HG03045 (cell line): ENCODE results near the gene SHANK1.

Experiments
- ATAC-seq: cut with Tn5 transposase; IDR thresholded peaks from one replicate; pipeline ENCODE4 v1.9.1; 2021; ENCODE audit warnings: mild to moderate bottlenecking, moderate library complexity; ENCODE audit not compliant: unreplicated experiment

Gene SHANK1

DNA sequence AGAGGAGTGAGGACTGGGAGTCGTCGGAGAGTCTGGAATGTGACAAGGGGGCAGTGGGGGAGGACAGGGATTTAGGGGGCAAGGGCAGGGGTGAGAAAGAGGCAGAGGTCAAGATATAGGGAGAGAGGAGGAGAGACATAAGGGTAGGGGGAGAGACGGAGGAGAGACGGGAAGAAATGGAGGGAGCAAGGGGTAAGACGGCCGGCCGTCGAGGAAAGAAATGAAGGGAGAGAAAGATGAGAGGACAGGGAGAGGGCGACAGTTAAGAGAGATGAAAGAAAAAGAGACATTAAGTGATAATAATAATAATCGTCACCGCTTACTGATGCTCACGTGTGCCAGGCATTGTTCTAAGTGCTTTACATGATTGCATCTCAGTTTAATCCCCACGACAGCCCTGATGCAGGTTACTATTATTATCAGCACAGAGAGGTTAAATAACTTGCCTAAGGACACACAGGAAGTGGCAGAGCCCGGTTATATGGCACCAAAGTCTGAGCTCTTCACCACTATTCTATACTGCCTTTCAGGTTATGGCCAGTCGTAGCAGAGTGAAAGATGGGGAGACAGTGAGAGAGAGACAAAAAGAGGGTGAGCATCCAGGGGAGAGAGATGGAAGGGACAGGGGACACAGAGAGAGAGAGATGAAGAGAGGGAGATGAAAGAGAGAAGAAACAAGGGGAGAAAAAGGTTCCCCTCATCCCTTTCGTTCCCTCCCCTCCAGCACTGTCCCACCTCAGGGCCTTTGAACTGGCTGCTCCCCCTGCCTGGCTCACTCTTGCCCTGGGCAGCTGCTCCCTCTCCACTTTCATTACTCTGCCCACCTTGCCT is 56.7 kb downstream of the SHANK1 start:
- no peak for ATAC-seq

DNA sequence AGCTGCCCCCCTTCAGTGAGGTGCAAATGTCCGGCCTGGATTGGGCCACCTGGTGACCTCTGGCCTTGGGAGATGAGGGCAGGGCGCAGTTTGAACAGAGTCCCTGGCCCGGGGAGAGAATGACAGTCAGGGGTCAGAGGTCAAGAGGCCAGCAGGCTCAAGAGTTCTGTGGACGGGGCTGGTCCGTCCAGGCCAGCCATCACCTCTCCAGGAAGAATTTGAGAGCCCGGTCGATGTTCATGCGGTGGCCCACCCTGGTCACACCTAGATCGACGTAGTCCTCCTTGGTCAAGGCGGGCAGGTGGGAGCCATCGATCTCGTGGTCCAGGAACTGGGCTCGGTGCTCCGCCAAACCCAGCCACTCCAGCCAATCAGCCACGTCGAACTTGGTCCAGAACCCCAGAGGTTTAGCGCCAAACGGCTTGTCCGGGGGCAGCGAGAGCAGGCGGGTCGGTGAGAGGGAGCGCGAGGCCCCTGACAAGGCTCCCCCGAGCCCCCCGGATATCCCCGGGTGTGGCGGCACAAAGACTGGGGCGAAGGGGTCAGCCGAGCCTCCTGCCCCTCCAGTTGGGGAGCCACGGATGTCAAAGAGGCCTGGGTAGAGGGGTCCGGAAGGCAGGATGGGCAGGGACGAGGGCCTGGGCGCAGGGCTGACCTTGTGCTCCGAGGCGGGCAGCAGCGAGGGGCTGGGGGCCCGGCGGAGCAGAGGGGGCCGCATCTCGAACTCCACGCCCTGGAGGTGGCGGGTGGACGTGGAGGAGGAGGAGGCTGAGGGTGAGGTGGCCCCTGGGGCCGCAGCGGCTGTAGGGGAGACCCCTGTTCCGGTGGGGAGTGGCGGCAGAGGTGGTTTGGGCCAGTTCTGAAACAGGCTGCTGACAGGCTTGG is 57.6 kb downstream of the SHANK1 start:
- ATAC-seq, result no peak

- no peak for ATAC-seq
These were observed 58.6 kb downstream of the SHANK1 start for GRCh38 chr19:50661023-50661422.

DNA sequence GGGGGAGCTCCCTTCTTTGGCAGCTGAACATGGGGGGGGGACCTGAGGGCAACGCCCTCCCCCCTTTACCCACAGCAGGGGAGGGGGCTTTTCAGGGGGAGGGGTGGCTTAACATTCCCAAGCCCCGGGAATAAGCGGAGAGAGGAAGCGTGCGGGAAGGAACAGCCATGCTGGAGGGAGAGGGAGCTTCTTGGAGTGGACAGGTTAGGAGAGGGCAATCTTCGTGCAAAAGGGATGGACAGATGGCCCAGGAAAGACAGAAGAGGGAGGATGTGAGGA is 59.6 kb downstream of the SHANK1 start:
- ATAC-seq, result no peak

DNA sequence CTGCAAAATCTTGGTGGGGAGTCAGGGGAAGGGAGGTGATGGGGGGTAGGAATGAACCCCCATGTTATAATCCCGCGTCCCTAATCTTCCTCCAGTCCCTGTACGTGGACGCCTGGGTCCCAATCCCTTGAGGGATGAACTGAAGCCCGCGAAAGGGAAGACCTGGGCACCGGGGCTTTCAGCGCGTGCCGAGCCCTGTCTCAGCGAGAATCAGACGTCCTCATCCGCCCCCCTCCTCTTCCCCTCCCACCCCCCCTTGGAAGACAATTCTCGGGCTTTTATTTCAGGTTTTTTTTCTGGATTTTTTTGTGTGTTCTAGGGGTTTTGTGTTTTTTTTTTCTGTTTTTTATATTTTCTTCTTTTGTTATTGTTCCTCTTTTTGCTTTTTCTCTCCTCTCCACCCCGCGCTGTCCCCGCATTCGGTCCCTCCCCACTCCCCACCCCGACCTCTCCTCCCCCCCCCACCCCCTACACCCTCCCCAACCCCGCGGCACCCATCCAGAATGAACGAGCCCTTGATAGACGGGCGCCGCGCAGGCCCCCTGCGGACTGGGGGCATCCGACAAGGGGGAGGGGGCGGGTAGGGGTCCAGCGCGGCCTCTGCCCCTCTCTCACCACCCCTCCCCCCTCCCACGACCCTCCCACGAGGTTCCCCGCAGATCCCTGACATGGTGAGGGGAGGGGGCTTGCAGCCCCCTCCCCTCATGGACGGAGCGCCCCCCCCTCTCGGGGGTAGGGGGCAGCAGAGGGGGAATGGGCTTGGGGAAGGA is 60.1 kb downstream of the SHANK1 start:
- ATAC-seq, result no peak

DNA sequence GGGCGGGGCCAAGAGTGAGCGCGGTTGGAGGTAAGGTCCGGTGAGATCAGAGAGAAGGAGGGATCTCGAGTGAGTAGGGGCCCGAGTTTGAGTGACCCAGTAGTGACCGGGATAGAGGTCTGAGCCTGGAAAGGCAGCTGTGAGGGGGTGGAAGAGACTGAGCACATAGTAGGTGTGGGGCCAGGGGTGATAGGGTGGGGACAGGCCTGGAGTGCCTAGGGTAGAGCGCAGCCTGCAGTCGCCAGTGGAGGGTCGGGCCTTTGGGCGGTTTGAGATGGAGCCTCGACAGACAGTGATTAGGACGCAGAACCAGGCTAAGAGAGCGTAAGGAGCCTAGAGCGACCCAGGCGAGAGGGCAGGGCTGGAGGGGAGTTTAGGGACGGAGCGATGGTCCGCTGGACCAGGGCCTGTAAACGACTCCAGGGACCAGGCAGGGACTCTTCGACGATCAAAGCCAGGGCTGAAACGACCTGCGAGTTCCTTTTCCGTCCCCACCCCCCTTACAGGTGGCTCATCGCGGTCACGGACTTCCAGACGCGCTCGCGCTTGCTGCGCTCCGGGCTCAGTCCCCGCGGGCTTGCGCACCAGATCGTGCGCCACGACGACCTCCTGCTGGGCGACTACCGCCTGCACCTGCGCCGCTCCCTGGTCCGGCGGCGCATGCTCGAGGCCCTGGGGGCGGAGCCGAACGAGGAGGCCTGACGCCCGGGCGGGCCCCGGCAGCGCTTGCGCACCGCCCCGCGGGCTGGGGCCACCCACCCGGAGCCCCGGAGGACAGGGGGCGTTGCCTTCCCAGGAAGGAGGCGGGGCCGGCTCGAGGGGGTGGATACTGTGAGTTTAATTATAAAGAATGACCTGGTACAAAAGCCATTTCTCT is 60.9 kb downstream of the SHANK1 start:
- no peak for ATAC-seq

GRCh38 chr19:50657712-50658440 is 61.7 kb downstream of the SHANK1 start:
- no peak for ATAC-seq

DNA sequence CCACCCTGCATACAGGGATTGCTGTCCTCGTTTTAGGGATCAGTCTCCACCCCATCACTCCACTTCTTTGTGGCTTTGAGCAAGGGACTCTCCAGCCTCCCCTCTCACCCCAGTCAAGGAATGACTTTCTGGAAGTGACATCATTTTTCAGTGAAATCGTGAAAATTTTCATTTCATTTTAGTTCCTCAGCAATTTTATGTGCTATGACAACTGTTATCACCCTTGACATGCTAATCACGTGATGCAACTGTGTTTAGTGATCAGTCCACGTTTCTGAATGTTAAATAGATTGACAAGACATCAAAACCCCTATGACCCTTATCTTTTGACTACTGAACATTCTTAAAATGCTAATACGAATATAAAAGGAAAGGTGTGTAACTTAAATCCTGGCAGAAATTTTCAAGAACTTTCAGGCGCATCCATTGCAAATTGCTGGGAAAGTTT is 62.4 kb downstream of the SHANK1 start:
- ATAC-seq, result no peak

DNA sequence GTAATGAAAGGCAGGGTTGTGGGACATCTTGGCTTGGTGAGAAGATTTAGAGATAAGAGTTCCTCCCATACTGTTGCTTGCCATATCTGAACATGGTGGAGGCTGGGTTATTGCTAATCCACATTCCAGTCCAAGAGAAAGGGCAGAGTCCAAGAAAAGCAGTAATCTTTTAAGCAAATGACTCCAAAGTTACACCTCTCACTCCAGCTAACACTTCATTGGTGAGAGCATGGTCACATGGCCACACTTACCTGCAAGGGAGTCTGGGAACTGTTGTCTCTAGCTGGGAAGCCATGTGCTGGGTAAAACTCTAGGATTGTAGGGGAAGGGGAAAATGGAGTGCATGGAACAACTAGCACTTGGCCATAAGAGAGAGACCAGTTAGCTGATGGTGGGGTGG is 64.7 kb downstream of the SHANK1 start:
- ATAC-seq, result no peak

DNA sequence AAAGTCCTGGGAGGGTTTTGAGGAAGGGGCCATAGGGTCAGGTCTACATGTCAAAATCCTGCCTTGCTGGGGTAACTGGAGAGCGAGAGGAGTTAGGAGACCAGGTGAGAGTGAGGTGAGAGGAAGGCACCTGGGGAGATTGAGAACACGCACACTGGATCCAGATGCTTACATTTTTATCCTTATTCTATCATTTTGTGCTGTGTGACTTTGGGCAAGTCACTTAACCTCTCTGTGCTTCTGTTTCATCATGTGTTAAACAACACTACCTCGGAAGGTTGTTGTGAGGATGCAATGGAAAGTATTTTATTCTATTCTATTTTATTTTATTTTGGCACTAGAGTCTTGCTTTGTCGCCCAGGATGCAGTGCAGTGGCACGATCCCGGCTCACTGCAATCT is 66.9 kb downstream of the SHANK1 start:
- ATAC-seq, result no peak

GRCh38 chr19:50651174-50651573 is 68.4 kb downstream of the SHANK1 start:
- ATAC-seq, result no peak

GRCh38 chr19:50649433-50650391 is 69.9 kb downstream of the SHANK1 start, which contains the start of gene C19orf81:
C19orf81 (plus strand) TSS chr19:50649445; CDS start chr19:50649445, 0 bp downstream.
- ATAC-seq, result no peak

- ATAC-seq, result no peak
These were observed 70.9 kb downstream of the SHANK1 start for GRCh38 chr19:50648659-50649058.

DNA sequence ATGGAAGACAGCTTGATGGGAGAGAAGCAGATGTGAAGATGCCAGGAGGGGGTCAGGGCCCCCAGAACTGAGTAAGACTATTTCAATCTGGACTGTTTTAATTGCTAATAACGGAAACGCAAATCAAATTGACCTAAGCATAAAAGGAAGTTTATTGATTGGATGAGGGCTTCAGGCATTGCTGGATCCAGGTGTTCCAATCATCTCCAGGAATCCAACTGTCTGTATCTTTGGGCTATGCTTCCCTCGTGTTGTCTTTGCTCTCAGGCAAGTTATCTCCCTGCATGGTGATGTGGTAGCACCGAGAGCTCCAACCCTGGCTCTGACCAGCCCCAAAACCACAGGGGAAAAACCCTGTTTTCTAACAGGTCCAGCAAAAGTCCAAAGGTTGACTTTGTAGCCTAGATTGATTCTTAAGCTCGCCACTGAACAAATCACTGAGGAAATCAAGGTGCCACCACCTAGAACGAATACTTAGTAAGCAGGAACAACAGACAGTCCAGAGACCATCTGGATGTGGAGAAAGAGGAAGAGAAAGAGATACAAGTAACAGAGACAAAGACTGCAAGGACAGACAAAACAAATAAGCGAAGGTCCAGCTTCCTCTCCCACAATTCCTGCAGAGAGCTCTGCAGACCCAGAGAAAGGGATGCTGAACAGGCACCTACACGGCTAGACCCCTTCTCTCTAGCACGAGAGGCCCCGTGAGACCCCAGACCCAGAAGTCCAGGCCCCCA is 71.6 kb downstream of the SHANK1 start:
- no peak for ATAC-seq

DNA sequence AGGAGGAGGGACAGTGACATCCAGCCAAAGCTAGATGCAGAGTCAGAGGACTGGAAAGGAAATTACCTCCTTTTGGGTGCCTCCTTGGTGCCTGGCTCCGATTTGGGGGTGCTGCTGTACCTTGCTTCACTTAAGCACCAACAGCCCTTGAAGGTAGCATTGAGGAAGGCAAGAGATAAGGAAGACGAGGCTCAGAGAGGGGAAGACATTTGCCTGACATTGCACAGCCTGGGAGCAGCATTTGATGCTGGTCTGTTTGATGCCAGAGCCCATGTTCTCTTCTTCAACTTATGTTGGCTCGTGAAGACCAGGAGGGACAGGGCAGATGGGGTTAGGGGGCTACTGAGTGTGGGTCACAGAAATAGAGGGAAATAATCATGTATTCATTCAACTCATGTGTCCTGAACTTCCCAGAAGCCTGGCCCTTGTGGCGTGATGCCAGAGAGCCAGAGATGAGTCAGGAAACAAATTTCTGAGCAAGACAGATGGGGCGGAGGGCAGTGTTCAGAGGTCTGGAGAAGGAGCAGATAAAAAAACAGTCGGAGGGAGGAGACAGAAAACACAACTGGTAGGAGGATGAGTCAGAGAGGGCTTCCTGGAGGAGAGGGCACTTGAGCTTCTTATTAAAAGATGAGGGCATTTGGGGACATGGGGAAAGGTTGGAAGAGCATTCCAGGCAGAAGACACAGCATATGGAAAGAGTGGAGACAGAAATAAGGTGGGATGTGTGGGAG is 73.4 kb downstream of the SHANK1 start:
- ATAC-seq, result no peak

DNA sequence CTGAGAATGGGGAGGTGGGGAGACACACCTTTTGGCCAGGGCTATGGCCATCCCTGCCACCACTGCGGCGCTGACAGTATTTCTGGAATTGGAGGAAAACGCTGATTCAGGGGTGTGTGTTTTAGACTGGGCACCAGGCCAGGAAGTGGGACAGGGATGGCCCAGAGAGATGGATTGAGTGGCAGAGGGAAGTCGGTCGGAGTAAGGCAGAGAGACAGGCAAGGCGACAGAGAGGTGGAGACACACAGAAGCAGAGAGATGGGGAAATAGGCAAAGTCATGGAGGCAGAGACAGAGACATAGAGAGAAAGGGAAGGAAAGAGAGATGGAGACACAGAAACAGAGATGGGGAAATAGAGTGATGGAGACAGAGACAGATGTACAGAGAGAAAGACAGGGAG is 74.5 kb downstream of the SHANK1 start:
- no peak for ATAC-seq

GRCh38 chr19:50644315-50644915 is 75.2 kb downstream of the SHANK1 start:
- ATAC-seq, result no peak
